Stimulated activated CD8-positive, alpha-beta memory T cell treated with anti-CD3 and anti-CD28 coated beads, Interleukin-15, amount 100 ng/mL, for 4 hours (primary cell): Measurements from ENCODE around the gene KLF2.
A peak's percentile ranks its signal among the peaks of the same experiment; 100 is the strongest.

Experiments used
- DNase-seq, 2 donors: peaks; one replicate each; pipeline ENCODE4 v3.0.0-alpha.2; 2020; ENCODE audit warnings: low read depth in 2 of 2

KLF2 gene

GRCh38 chr19:16363852-16364230 lies 39.2 kb downstream of the KLF2 start:
- DNase-seq: no peak

- DNase-seq: no peak
Measured at GRCh38 chr19:16364231-16364865, 39.7 kb downstream of the KLF2 start.

GRCh38 chr19:16365300-16365996 lies 40.8 kb downstream of the KLF2 start:
- DNase-seq: no peak

GRCh38 chr19:16366056-16366432 lies 41.4 kb downstream of the KLF2 start:
- no peak for DNase-seq

GRCh38 chr19:16366433-16367260 lies 42.0 kb downstream of the KLF2 start:
- DNase-seq: no peak

GRCh38 chr19:16367261-16367683 lies 42.6 kb downstream of the KLF2 start:
- no peak for DNase-seq

GRCh38 chr19:16368385-16369305 lies 44.0 kb downstream of the KLF2 start:
- no peak for DNase-seq

GRCh38 chr19:16369306-16369663 lies 44.7 kb downstream of the KLF2 start:
- no peak for DNase-seq

GRCh38 chr19:16369664-16370576 lies 45.3 kb downstream of the KLF2 start:
- peak; percentile 48 to 56 for DNase-seq

- no peak for DNase-seq
Measured at GRCh38 chr19:16370641-16371391, 46.2 kb downstream of the KLF2 start.

- DNase-seq: peak; percentile 76 to 79
Measured at GRCh38 chr19:16371540-16371986, 46.9 kb downstream of the KLF2 start.

GRCh38 chr19:16372065-16372915 lies 47.7 kb downstream of the KLF2 start:
- DNase-seq: no peak

- no peak for DNase-seq
Measured at GRCh38 chr19:16373079-16373478, 48.5 kb downstream of the KLF2 start.

- no peak for DNase-seq
Measured at GRCh38 chr19:16373532-16373931, 48.9 kb downstream of the KLF2 start.

GRCh38 chr19:16373989-16374388 lies 49.4 kb downstream of the KLF2 start:
- DNase-seq: no peak

- no peak for DNase-seq
Measured at GRCh38 chr19:16374436-16374835, 49.8 kb downstream of the KLF2 start.

GRCh38 chr19:16375157-16375935 lies 50.7 kb downstream of the KLF2 start:
- DNase-seq: no peak

- DNase-seq: no peak
Measured at GRCh38 chr19:16375936-16376185, 51.2 kb downstream of the KLF2 start.
